ENCODE data around the gene RLF.
"Not testable (repeated sequence)": the region's sequence is repeated elsewhere in the genome, so short reads cannot be mapped to it uniquely, and the experiment has no call there.

Gene RLF

DNA sequence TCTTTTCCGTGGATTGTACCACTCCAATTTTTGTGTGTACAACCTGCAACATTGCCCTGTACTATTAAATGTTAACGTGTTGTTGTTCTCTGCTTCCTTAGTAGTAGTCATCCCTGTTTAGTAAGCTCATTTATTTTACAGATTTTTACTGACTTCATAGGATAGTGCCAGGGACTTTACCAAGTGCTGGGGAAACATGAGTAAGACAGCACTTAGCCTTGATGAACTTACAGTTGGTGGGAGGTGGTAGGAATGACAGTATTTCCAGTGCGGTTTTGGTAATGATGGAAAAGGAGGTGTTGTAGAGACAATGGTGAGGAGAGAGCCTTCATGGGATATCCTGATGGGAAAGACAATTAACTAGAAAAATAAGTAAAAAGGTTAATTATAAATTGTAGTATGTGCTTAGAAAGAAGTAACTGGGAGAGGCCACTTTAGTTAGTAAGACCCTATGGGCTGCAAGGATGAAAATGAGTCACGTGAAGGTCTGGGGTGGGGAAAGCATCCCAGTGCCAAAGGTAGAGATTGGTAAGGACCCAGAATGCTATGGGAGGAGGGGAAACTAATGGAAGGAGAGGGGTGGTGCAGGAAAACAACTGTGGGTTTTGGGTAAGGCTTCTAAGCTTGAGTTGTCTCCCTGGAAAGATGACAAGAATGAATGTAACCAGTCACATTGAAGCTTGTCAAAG lies 1.7 kb downstream of the RLF start:
- no peak for DNase-seq

DNA sequence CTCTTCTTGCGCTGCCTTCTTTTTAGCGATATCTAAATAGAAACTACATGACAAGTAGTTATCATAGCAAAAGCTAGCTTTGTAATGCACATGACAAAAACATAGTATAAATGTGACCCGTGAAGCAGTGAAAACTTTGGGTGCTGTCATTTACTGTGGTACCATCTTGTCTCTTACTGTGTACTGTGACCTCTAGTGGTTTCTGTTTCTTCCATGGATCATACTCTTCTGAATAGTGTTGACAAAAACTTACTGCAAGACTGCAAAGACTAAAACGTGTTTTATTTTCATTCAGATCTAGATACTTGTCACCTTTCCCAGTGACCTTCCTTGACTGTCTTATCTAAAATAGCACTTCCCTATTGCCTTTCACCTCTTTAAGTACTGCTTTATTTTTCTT lies 6.1 kb downstream of the RLF start:
- no peak for DNase-seq

DNA sequence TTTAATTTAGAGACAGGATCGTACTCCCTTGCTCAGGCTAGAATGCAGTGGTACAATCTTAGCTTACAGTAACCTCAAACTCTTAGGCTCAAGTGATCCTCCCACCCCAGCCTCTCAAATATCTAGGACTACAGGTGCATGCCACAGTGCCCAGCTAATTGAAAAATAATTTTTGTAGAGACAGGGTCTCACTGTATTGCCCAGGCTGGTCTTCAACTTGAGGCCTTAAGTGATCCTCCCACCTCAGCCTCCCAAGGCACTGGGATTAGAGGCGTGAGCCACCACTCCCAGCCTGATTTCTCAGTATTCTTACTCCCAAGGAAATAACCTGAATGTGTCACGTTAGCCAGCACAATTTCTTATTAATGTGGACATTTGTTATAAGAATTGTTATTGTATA lies 9.8 kb downstream of the RLF start:
- DNase-seq, result no peak

- DNase-seq, result no peak
Measured at GRCh38 chr1:40174788-40175187, 13.6 kb downstream of the RLF start.

DNA sequence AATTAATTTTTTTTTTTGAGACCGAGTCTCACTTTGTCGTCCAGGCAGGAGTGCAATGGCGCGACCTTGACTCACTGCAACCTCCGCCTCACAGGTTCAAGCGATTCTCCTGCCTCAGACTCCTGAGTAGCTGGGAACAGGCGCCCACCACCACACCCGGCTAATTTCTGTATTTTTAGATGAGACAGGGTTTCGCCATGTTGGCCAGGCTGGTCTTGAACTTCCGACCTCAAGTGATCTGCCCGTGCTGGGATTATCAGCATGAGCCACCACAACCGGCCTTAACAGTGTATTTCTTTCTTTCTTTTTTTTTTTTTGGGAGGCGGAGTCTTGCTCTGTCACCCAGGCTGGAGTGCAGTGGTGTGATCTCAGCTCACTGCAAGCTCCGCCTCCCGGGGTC lies 15.8 kb downstream of the RLF start:
- DNase-seq, result not testable (repeated sequence)

- DNase-seq, result no peak
Measured at GRCh38 chr1:40178200-40178599, 17.0 kb downstream of the RLF start.

DNA sequence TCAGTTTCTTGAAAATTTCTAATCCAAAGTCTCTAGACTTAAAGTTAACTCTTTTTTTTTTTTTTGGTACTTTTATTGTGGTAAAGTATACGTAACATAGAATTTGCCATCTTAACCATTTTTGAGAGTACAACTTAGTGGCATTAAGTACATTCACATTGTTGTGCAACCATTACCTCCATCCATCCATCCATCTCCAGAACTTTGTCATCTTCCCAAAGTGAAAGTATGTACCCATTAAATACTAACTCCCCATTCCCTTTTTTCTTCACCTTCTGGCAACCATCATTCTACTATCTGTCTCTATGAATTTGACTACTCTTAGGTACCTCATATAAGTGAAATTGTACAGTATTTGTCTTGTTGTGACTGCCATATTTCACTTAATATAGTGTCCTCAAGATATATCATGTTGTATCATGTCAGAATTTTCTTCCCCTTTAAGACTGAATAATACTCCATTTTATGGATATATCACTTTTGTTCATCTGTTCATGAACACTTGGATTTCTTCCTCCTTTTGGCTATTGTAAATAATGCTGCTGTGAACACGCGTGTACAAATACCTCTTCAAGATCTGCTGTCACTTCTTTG lies 18.4 kb downstream of the RLF start:
- no peak for DNase-seq

DNA sequence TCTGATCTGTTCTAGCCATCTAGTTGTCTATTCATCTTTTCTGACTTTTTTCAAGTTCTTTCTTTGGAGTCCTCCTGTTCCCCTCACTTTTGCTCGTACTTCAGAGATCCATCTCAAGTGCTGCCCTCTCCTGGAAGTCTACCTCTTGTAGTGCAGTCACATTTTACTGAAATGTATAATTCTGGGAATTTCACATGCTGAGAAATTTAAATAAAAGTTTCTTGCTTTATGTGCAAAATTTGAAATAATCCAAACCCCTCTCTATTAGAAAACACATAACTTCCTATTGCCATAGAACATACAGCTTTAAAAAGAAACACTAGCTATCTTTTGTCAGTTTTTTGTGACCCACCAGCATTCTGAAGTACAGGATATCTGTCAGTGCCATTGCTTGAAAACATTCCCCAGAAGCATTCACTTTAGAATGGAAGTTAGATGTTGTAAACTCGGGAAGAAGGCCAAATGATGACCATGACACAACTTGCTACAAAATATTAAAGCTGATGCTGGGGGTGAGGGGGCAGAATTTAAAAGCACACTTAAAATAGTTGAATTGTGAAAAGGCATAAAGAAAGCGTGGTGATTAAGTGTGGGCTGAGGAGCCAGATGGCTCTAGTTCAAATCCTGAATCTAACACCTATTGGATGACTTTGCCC lies 22.0 kb downstream of the RLF start:
- no peak for DNase-seq

DNA sequence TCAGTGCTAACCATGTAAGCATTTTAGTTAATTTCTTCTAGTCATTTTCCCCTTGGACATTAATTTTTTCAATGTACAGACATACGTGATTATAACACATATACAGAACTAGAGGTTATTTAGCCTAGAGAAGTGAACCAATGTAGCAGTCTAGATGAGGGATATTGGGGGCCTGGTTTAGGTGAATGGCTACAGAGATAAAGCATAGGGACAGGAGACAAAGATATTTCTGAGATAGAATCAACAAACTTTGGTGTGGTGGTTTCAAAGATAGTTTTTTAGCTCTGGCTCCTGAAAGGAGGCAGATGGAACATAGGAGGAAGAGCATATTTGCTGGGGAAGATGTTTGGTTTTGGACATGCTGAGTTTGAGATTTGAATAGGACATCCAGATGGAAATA lies 23.0 kb downstream of the RLF start:
- no peak for DNase-seq

- no peak for DNase-seq
Measured at GRCh38 chr1:40185951-40186864, 25.0 kb downstream of the RLF start.

GRCh38 chr1:40187399-40187798 lies 26.2 kb downstream of the RLF start:
- no peak for DNase-seq

DNA sequence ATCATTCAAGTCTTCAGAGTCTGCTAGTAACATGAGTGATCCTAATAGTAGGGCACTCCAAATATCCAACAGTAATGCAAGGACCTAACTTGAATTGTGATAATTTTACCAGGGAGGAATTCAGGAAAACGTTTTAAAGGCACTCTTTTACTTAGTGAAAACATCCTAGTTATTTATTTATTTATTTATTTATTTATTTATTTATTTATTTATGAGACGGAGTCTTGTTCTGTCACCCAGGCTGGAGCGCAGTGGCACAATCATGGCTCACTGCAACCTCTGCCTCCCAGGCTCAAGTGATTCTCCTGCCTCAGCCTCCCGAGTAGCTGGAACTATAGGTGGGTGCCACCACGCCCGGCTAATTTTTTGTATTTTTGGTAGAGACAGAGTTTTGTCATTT lies 33.5 kb downstream of the RLF start:
- not testable (repeated sequence) for DNase-seq

DNA sequence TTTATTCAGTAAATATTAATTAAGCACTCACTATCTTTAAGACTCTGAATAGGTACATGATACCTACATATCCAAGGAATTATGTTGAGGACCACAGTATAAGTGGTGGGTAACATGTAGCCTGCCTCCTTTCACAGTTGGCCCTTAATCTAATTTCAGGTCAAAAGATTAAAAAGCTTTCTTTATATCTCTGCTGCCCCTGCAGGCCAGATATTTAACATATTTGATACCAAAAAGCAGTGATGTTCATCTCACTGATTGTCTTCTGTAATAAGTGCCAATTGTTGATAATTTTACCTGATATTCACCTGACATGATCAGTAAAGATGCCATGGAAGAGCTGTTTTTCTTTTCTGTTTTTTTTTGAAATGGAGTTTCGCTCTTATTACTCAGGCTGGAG lies 36.5 kb downstream of the RLF start:
- no peak for DNase-seq

DNA sequence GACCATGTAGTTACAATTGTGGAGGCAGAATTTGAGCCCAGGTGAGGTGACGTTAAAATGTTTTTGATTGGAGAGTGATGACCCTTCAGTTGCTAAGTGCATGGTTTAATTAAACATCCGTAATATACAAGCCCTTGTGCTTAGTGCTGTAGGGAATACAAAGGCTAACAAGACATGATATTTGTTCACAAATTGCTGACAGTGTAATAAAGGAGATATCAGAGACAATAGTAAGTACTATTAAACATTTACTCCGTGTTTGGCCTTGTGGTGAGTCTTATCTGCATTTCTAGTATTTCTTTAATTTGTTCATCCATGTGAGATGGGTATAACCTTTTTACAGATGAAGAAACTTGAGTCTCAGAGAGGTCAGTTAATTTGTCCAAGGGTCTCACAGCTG lies 37.9 kb downstream of the RLF start:
- DNase-seq, result no peak

GRCh38 chr1:40204856-40205255 lies 43.7 kb downstream of the RLF start:
- DNase-seq, result no peak

GRCh38 chr1:40210511-40211204 lies 49.5 kb downstream of the RLF start:
- DNase-seq, result no peak

- no peak for DNase-seq
Measured at GRCh38 chr1:40218333-40218732, 57.1 kb downstream of the RLF start.

GRCh38 chr1:40221471-40221905 lies 60.3 kb downstream of the RLF start:
- not testable (repeated sequence) for DNase-seq

DNA sequence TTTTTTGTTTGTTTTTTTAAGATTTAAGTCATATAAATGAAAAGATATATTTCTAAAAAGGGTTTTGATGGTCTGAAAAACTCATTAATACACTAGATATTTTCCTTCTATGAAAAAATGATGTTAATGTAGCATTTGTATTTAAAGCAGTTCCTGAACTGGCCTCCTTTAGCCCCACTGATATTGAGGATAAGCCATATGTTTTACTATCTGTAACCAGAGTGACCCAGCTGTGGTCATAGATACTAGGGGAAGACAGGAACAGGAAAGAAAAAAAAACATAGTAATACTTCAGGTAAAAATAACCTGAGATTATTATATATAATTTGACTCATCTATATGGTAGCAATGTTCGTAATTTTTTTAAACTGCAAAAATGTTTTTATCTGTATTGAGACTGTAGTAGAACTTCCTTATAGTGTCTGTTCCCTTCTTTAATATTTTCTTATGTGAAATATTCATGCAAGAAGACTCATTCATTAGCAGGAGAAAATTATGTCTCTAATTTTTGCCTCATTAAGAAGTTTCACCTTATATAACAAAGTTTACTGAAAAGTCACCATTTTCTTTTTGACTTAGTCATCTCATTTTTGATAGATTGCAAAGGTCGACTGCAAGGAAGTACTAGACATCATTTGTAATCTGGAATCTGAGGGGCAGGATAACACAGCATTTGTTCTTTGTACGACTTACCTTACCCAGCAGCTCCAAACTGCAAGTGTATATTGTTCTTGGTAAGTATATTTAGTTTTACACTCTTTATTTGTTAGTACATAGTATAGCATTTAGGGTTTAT lies 61.0 kb downstream of the RLF start:
- no peak for DNase-seq

GRCh38 chr1:40224040-40224439 lies 62.9 kb downstream of the RLF start:
- DNase-seq, result no peak

DNA sequence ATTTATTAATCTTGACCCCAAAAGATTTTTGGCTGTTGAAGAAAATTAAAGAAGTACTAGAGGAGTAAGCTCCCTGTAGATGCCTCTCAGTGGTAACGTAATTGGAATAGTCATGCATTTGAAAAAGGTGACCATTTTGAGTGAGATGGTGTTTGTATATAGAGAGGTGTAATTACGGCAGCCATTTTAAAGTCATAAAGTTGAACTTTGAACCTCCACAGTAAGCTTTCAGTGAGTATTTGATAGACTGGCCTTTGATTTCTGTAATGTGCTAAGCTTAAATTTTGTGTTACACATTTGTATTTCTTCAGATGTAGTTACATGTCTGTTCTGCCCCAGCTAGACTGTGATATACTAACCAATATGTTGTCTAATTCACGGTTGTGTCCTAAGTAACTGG lies 65.0 kb downstream of the RLF start:
- DNase-seq, result no peak

DNA sequence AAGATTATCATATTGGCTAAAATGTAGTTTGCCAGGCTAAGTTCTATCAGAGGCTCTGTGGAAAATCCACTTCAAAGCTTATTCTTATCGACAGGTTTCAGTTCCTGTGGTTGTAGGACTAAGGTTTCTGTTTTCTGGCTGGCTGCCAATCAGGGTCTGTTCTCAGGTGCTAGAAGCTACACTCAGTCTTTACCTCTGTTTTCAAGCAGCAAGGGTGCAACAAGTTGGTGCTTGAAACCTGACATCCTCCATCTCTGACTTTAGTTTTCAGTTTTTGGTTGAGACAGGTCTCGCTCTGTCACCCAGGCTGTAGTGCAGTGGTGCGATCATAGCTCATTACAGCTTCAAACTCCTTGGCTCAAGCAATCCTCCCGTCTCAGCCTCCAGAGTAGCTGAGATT lies 71.3 kb downstream of the RLF start:
- no peak for DNase-seq
